LNCaP clone FGC (cell line): Measurements from ENCODE around the gene OTUD5.
"Not testable (repeated sequence)": the region's sequence is repeated elsewhere in the genome, so short reads cannot be mapped to it uniquely, and the experiment has no call there.

Experiments used
- DNase-seq: peaks from one replicate; pipeline ENCODE4 v3.0.0-alpha.2; 2011; ENCODE audit warnings: low read depth
- H3K4me3 ChIP-seq: 2 replicates; pipeline ENCODE4 v1.5.1; 2011; ENCODE audit warnings: mild to moderate bottlenecking, low read depth, low read length, control low read depth
- TF ChIP-seq, protein P1 (sequence below): IDR thresholded peaks from 2 replicates; pipeline ENCODE4 v1.5.1; 2012; ENCODE audit warnings: mild to moderate bottlenecking; ENCODE audit not compliant: control insufficient read depth, insufficient read depth; ENCODE audit errors: extremely low read depth

The OTUD5 gene

DNA sequence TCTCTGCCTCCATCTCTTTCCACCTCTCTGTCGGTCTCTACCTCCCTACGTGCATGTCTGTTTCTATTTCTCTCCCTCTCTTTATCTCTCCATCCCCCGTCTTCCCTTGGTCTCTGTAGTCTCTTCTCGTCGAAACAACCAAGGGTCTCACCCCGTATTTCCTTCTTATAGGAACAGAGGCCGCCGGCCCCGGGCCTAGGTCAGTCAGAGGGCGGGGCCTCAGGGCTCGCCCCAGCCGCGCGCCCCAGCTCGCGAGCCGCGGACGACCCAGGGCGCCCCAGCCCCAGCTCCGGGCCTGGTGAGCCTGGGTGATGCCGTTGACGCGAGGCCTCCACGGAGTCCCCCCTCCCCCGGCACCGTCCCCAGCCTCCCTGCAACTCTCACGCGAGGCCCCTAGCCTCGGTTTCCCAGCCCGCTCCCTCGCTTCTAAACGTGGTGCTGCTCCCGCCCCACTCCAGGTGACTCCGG lies 66.4 kb downstream of the OTUD5 start:
- H3K4me3 ChIP-seq, result peak overlapping the region; percentile 47
- TF ChIP-seq, protein P1, sequence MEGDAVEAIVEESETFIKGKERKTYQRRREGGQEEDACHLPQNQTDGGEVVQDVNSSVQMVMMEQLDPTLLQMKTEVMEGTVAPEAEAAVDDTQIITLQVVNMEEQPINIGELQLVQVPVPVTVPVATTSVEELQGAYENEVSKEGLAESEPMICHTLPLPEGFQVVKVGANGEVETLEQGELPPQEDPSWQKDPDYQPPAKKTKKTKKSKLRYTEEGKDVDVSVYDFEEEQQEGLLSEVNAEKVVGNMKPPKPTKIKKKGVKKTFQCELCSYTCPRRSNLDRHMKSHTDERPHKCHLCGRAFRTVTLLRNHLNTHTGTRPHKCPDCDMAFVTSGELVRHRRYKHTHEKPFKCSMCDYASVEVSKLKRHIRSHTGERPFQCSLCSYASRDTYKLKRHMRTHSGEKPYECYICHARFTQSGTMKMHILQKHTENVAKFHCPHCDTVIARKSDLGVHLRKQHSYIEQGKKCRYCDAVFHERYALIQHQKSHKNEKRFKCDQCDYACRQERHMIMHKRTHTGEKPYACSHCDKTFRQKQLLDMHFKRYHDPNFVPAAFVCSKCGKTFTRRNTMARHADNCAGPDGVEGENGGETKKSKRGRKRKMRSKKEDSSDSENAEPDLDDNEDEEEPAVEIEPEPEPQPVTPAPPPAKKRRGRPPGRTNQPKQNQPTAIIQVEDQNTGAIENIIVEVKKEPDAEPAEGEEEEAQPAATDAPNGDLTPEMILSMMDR, result no peak
- no peak for DNase-seq

GRCh38 chrX:48890296-48890925 lies 67.0 kb downstream of the OTUD5 start:
- TF ChIP-seq, protein P1, result no peak
- no peak overlapping the region for H3K4me3 ChIP-seq
- DNase-seq, result no peak

DNA sequence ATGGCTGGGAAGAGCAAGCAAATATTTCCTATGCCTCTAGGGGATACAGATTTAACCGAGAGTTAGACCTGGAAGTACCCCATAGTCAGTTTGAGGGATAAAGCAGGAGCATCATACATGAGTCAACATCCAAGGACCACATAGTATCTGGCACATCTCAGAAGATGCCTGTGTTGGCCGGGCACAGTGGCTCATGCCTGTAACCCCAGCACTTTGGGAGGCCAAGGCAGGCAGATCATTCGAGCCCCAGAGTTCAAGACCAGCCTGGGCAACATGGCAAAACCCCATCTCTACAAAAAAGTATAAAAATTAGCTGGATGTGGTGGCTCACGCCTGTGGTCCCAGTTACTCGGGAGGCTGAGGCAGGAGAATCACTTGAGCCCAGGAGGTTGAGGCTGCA lies 70.8 kb downstream of the OTUD5 start:
- H3K4me3 ChIP-seq, DNase-seq: not testable (repeated sequence)

DNA sequence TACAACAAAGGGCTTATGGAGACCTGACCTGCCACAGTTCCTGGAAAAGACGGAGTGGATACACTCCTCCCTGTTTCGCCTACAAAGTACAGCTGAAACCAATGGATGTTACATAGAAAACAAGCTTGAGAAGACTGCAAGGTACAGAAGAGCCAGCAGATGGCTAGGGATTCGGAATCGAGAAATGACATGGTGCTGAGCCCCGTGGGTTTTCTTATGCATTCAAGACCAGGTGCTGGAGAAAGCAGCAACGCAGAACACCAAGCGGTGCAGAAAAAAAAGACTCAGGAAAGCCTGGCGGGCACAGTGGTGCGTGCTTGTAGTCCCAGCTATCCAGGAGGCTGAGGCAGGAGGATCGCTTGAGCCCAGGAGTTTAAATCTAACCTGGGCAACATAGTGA lies 73.7 kb downstream of the OTUD5 start:
- DNase-seq, result no peak
- TF ChIP-seq, protein P1, result no peak
- no peak overlapping the region for H3K4me3 ChIP-seq

GRCh38 chrX:48876944-48877343 lies 80.5 kb downstream of the OTUD5 start:
- not testable (repeated sequence) for DNase-seq, H3K4me3 ChIP-seq
